Breast epithelium (tissue), 4 donors: ENCODE results near the gene CRYBA2. TPM values are rescaled to one million over a fixed set of nuclear protein-coding genes. Genes with fewer than 3 reads are reported as not detected.

Experiments used
- DNase-seq, 2 donors: peaks; one replicate each; pipeline ENCODE4 v3.0.0-alpha.2; 2019; ENCODE audit warnings: low spot score in 2 of 2
- H3K27ac ChIP-seq, 2 donors: fragments of 200-600 bp; sonication (generic) in 1 of 2; one replicate each; pipeline ENCODE4 v1.5.1; 2016 to 2019; ENCODE audit warnings: mild to moderate bottlenecking in 1 of 2
- H3K27me3 ChIP-seq, 2 donors: fragments of 200-600 bp; sonication (generic) in 1 of 2; one replicate each; pipeline versions ENCODE4 v1.5.1 to v1.6.0; 2017 to 2019; ENCODE audit warnings: control low read depth in 1 of 2, mild to moderate bottlenecking in 1 of 2
- H3K36me3 ChIP-seq: fragments of 200-600 bp; one replicate; pipeline ENCODE4 v1.5.1; 2019
- H3K4me1 ChIP-seq, 2 donors: fragments of 200-600 bp; sonication (generic); one replicate each; pipeline ENCODE4 v1.5.1; 2016 to 2019; ENCODE audit warnings: control low read depth in 1 of 2
- H3K4me3 ChIP-seq, 3 donors: fragments of 200-600 bp; sonication (generic); 1 replicate in 2 of 3; 2 replicates in 1 of 3; pipeline ENCODE4 v1.5.1; 2016 to 2019; ENCODE audit warnings: mild to moderate bottlenecking in 3 of 3, moderate library complexity in 2 of 3
- H3K9me3 ChIP-seq, 2 donors: fragments of 200-600 bp; sonication (generic) in 1 of 2; one replicate each; pipeline ENCODE4 v1.5.1; 2016 to 2019; ENCODE audit warnings: control low read depth in 1 of 2
- CTCF ChIP-seq, 3 donors: fragments of 450-650 bp; IDR thresholded peaks; one replicate each; pipeline ENCODE4 v1.5.1; 2016 to 2017; ENCODE audit warnings: antibody characterized with exemption in 3 of 3, mild to moderate bottlenecking in 3 of 3, moderate library complexity in 3 of 3
- POLR2A ChIP-seq: fragments of 450-650 bp; IDR thresholded peaks from one replicate; pipeline ENCODE4 v1.6.1; 2016; ENCODE audit warnings: antibody characterized with exemption, mild to moderate bottlenecking, moderate library complexity
- POLR2AphosphoS5 ChIP-seq, 3 donors: sonication (generic); formaldehyde crosslinking; IDR thresholded peaks; one replicate each; pipeline ENCODE4 v1.6.1; 2017; ENCODE audit warnings: antibody characterized with exemption in 3 of 3
- intact Hi-C: fragments of 100-400 bp; cut with DNase I; formaldehyde crosslinking; loops from one replicate; pipeline ENCODE4 v1.15.1; 2023; ENCODE audit warnings: low total_unique reads
- total RNA-seq, 3 donors: library from RNA; depleted of rRNA; stranded (reverse); fragments of >200 nt; gene quantifications; one replicate each; pipeline ENCODE4 v1.1.0, GENCODE V29; 2016

The CRYBA2 gene
- total RNA-seq, 3 donors from 2014 or later: not detected

- DNase-seq: no peak
- TF ChIP-seq POLR2AphosphoS5 (IDR thresholded peaks at IDR 0.05) (no peak), CTCF (IDR thresholded peaks at IDR 0.05) (no peak), POLR2A (no peak)
- Histone ChIP-seq H3K27ac (no peak overlapping the region), H3K36me3 (no peaks in the 10 kb centered on the region), H3K4me1 (peaks cover 3 to 20% of the 10 kb centered on the region in 2 donors), H3K27me3 (peaks cover 15 to 90% of the 10 kb centered on the region in 2 donors), H3K4me3 (no peak overlapping the region), H3K9me3 (no peaks in the 10 kb centered on the region)
- intact Hi-C loops: no loop called here
These were observed 1.5 kb downstream of the CRYBA2 start for GRCh38 chr2:218991674-218992168.

GRCh38 chr2:218990612-218991011, 2.6 kb downstream of the CRYBA2 start:
- H3K9me3 ChIP-seq: no peaks in the 10 kb centered on the region
- H3K4me1 ChIP-seq: peaks cover 3 to 14% of the 10 kb centered on the region in 2 donors
- H3K27me3 ChIP-seq: peaks cover 20 to 99% of the 10 kb centered on the region in 2 donors
- intact Hi-C loops: no loop called here
- TF ChIP-seq CTCF (IDR thresholded peaks at IDR 0.05): no peak
- TF ChIP-seq POLR2AphosphoS5 (IDR thresholded peaks at IDR 0.05): no peak
- TF ChIP-seq POLR2A: no peak
- DNase-seq: no peak
- H3K4me3 ChIP-seq: no peak overlapping the region
- no peaks in the 10 kb centered on the region for H3K36me3 ChIP-seq
- no peak overlapping the region for H3K27ac ChIP-seq

- H3K9me3 ChIP-seq: no peaks in the 10 kb centered on the region
- H3K27ac ChIP-seq: no peak overlapping the region
- DNase-seq: no peak
- peaks cover 20 to 99% of the 10 kb centered on the region in 2 donors for H3K27me3 ChIP-seq
- TF ChIP-seq POLR2AphosphoS5 (IDR thresholded peaks at IDR 0.05) (no peak), CTCF (IDR thresholded peaks at IDR 0.05) (no peak), POLR2A (no peak)
- H3K4me3 ChIP-seq: no peak overlapping the region
- intact Hi-C loops: no loop called here
- no peaks in the 10 kb centered on the region for H3K36me3 ChIP-seq
- peaks cover 3 to 14% of the 10 kb centered on the region in 2 donors for H3K4me1 ChIP-seq
These were observed 3.2 kb downstream of the CRYBA2 start for GRCh38 chr2:218990052-218990451.

- Histone ChIP-seq H3K4me3 (no peak overlapping the region), H3K9me3 (no peaks in the 10 kb centered on the region), H3K36me3 (no peaks in the 10 kb centered on the region), H3K27me3 (peaks cover 11 to 99% of the 10 kb centered on the region in 2 donors), H3K4me1 (peaks cover 0 to 10% of the 10 kb centered on the region in 2 donors), H3K27ac (no peak overlapping the region)
- intact Hi-C loops: no loop called here
- no peak for DNase-seq
- TF ChIP-seq POLR2A (no peak), CTCF (IDR thresholded peaks at IDR 0.05) (no peak), POLR2AphosphoS5 (IDR thresholded peaks at IDR 0.05) (no peak)
These were observed 4.6 kb downstream of the CRYBA2 start for GRCh38 chr2:218988650-218989049.

DNA sequence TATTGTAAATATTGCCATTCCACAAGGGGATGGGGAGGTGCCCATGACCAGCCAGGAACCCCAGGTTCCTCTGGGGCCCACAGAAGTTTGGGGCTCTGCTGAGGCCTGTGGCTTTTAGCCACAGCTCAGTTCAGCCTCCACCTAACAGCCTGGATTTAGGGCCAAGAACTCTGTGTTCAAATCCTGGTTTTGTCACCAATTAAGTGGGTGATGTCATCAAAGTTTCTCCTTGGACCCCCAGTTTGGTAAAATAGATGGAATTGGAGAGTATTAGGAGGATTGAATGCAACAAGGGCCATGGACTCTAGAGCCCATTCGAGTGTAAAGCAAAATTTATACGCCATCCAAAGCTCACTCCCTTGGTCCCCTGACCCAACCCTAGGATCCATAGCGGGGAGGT, 5.1 kb downstream of the CRYBA2 start:
- TF ChIP-seq POLR2AphosphoS5 (IDR thresholded peaks at IDR 0.05) (no peak), POLR2A (no peak), CTCF (IDR thresholded peaks at IDR 0.05) (no peak)
- intact Hi-C loops: no loop called here
- DNase-seq: no peak
- no peak overlapping the region for H3K4me3 ChIP-seq
- peaks cover 0 to 6% of the 10 kb centered on the region in 2 donors for H3K4me1 ChIP-seq
- no peaks in the 10 kb centered on the region for H3K36me3 ChIP-seq
- H3K27me3 ChIP-seq: peaks cover 9 to 99% of the 10 kb centered on the region in 2 donors
- no peaks in the 10 kb centered on the region for H3K9me3 ChIP-seq
- no peak overlapping the region for H3K27ac ChIP-seq
